Ramos (cell line): ENCODE results near the gene RPTOR.
"Not testable (repeated sequence)": the region's sequence is repeated elsewhere in the genome, so short reads cannot be mapped to it uniquely, and the experiment has no call there.

Experiments
- in situ Hi-C: fragments of 300-500 bp; cut with MboI; formaldehyde crosslinking; loops from one replicate; pipeline ENCODE4 v1.14.3; 2022; ENCODE audit warnings: low sequenced_read_pairs; ENCODE audit not compliant: unreplicated experiment

Gene RPTOR

DNA sequence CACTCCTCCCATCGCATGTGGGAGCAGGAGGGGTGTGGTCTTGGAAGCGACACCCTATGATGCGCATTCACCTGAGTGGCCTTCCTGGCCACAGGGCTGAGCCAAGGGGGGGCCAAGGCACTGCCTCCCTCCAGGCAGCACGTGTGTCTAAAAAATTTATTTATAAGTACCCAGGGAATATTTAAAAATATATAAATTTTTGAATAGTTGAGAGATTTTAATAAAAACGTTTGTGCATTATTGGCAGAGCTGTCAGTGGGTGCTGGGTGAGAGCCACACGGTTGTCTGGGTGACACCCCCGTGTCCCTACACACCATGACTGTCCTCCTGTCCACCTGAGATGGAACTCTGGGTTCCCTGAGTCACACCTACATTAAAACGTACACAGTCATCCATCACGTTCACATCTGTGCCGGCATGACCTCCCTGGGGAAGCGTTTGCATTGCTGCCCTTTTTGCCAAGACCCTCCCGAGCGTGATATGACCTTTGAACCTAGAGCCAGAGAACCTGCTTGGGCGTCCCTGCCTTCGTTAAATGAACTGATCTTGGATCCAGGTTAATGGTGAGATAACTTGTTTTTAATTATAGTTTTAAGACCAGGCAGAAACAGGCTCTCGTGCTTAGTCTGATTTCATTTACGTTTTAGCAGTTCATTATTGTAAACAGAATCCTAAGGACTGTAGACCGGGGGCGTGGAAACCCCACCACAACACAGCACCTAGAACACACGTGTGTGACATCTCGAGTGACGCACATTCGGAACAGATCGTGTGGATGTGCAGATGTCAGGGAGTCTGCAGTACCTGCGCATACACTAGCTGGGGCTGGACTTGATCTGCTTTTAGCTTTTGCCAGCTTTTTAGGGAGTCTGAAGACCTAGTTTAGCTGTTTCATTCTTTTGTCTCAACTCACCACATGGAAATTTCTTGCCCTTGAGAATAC lies 254.2 kb downstream of the RPTOR start:
- in situ Hi-C loops, result no loop called here

DNA sequence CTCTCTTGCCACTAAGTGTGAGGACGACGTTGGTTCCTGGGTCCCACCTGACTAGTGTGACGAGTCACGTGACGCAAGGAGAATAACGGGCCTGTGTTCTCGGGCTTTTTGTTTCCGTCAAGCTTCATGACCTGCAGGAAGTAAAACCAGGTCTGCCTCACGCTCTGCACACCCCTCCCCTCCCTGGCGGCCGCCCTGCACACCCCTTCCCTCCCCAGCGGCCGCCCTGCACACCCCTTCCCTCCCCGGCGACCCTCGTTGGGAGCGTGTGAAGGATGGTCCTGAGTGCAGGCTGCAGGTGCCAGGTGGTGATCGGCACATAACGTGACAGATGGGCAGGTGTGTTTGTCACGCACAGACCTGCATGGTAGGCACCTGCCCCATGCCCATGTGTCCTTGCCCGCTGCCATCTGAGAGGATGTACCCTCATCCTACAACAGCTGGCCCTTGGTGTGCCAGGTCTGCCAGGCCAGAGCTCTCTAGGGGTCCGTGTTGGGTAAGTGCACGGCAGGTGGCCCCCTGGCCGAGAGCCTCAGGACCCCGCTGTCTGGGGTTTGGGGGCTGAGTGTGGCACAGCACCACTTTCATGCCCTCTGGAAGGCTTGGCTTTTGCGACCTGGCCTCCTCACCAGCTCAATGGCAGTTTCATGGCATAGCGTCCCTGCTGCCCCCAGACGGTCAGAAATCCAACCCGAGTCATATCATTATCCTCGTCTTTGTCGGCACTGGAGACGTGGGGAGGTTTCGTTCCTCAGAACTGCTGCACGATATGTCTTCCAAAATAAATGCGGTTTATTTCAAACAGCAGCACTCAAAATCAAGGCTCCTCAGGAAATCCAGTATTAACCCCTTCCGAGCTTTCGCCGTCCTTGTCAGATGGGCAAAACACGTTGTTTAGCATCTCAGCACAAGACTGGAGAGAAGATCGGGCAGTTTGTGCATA lies 255.2 kb downstream of the RPTOR start:
- in situ Hi-C loops, result no loop called here

DNA sequence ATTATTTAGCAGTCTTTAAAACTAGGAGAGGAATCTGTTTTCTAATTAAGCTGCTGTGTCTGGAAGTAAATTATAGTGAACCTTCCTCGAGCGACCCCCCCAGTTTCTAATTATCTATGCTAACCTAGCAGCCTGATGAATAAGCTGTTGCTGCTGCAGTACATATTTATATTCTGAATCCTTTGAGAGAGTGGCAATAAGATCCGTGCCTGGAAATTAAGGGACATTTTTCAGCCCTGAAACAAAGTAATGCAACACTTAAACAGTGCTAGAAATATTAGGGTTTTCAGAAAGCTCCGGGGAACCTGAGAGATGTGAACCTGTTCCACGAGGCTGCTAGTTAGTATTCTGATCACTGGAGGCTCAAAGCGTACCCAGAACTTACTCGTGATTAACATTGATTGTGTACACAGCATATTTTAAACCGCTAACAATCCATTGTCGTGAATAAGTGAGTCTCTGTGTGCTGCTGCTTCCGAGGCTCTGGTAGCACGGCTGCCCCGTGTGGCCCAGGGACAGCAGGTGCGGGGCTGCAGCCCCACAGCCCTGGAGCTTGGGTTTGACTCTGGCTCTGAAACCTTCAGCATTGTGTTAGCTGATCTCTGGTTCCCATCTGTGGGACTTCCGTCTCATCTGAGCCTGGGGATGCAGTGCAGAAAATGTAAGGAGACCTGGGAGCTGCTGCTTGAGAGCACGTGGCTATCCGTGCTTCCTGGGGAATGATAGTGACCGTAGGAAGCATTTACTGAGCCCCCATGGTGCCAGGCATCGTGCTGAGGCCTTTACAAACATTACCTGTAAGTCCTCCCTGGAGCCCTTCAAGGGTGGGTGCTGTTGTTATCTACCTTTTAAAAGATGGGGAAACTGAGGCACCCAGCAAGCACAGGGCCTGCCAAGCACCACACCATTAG lies 256.1 kb downstream of the RPTOR start:
- in situ Hi-C loops, result no loop called here

DNA sequence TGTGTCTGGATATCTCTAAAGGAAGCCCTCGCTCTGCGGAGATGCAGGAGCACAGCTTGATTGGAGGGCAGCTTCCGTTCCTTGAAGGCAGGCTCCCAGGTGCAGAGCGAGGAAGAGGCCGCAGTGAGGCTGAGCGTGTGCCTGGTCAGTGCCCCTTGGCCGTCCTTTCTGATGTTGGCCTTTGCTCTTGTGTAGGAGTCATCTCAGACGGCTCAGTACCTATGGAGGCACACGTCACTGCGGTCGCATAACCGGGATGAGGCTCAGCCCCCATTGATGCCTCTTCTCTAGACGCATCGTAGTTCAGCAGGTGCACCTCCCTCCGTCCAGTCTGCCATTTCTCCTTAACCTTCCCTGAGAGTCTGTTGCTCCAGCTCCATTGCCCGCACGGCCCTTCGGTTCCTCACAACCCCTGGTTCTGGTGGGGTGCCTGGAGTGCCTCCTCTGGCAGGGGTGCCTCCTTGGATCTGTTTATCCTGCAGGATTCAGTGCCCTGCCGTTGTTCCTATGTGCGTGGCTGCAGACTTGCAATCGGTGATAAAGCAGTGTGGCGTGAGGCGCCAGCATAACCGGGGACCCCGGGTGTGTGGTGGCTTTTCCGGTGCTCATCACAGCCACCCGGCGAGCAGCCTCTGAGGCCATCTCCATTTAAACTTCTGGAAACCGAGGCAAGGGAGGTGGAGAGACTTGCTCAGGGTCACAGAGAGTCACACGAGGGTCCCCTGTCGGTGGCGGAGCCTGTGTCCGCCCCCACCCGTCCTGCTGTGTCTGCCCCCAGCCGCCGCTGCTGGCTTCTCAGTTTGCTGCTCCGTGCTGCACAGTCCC lies 258.2 kb downstream of the RPTOR start:
- in situ Hi-C loops, result no loop called here

DNA sequence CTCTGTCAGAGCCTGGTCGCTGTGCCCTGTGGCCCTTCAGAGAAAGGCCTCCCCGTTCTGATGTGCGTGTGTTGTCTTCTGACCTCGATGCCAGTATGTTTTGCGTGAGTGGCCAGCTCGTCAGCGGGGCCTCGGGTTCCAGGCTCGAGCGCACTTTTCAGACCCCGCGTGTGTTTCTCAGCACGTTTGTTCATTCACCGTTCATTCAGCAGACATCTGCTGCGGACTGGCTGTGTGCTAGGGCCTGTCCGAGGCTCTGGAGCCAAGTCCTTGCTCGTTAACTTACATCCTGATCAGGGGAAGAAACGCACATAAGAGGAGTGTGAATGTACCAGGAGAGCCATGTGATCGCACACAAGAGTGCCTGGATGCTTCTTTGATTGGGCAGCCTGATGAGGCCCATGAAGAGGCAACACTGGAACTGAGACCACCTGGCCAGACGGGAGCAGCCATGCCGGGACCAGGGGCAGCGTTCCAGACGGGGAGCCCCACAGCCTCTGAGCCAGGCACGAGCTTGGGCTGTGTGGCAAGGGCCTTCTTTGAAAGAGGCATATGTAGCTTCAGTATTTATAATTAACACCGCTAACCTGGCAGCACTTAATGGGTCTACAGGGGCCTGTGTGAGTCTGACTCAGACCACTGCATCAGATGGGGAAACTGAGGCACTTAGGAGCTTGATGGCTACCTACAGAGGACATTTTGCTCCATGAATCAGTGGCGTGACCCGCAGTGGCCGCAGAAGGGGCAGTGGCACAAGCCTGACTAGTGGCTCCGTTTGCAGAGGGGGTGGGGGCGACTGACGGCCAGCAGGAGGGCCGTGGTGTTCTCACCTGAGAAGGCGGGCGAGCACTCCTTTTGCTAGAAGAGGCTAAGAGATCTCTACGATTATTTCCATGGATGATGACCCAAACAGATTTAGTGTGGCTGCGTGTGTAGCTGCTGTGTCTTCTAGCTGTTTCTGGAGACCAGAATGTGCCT lies 259.1 kb downstream of the RPTOR start:
- in situ Hi-C loops, result no loop called here

DNA sequence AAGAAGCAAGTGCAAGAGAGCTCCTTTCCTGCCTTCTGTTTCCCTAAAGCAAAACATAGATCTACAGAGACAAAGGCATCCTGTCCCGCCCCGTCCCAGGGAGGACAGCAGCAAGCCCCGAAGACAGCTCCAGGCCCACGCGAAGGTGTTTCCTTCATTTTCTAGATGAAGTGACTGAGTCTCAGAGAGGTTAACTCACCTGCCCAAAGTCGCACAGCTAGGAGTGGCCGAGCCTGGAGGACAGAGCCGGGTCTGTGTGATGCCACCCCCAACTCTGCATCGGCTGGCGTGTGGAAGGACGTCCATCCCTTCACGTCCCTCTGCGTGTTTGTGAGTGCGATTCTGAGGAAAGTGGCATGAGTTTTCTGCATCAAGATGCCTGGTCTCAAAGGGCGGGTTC lies 259.8 kb downstream of the RPTOR start:
- in situ Hi-C loops, result no loop called here

DNA sequence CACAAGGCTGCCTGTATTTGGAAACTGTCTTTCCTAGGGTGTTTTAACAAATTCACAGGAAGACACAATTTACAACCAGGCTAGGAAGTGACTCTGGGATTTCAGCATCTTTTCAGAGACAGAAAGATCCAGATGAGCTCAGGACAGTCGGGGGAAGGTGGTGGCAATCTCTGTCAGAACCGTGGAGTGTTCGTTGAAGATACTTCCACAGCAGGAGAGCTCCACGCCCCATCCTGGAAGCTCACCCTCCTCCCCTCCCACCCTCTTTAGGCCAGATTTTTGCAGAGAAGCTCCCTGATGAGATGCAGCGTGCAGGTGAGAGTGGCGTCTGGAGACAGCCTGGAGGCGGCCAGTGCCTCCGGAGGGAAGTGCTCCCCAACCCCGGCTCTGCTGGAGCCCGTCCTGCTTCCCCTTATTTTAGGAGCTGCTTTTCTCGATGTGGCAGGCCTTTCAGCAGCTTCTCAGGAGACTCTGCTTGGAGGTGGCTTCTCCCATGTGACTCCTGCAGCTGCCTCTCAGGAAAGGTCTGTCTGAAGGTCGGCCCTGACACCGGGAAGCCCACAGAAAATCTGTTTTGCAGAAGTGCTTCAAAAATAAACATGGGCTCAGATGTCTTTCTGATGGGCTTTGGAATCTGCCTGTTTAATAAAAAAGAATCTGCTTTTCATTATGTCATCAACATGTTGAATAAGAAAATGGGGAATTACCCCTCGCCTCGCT lies 260.6 kb downstream of the RPTOR start:
- in situ Hi-C loops, result no loop called here

DNA sequence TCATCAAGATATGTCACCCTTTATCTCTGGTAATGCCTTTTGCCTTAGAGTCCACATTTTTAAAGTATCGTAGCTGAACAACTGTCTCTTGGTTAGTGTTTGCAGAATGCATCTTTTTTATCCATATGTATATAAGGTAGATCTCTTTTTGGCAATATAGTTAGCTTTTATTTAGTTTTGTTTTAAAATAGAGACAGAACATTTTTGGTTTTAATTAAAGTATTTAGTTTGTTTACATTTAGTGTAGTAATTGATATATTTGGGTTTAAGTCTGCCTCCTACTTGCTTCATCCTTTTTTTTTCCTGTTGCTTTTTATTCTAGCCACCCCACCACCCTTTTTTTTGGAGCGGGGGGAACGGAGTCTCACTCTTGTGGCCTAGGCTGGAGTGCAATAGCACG lies 262.4 kb downstream of the RPTOR start:
- in situ Hi-C loops, result no loop called here

DNA sequence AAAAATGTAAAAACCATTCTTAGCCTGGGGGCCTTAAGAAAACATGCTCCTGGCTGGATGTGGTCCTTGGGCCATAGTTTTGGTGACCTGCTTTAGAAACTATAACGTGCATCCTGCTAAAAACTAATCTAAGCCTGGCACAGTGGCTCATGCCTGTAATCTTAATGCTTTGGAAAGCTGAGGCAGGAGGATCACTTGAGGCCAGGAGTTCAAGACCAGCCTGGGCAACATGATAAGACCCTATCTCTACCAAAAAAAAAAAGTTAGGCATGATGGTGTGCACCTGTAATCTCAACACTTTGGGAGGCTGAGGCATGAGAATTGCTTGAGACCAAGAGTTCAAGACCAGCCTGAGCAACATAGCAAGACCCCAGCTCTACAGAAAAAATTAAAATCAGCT lies 263.2 kb downstream of the RPTOR start:
- in situ Hi-C loops, result no loop called here

DNA sequence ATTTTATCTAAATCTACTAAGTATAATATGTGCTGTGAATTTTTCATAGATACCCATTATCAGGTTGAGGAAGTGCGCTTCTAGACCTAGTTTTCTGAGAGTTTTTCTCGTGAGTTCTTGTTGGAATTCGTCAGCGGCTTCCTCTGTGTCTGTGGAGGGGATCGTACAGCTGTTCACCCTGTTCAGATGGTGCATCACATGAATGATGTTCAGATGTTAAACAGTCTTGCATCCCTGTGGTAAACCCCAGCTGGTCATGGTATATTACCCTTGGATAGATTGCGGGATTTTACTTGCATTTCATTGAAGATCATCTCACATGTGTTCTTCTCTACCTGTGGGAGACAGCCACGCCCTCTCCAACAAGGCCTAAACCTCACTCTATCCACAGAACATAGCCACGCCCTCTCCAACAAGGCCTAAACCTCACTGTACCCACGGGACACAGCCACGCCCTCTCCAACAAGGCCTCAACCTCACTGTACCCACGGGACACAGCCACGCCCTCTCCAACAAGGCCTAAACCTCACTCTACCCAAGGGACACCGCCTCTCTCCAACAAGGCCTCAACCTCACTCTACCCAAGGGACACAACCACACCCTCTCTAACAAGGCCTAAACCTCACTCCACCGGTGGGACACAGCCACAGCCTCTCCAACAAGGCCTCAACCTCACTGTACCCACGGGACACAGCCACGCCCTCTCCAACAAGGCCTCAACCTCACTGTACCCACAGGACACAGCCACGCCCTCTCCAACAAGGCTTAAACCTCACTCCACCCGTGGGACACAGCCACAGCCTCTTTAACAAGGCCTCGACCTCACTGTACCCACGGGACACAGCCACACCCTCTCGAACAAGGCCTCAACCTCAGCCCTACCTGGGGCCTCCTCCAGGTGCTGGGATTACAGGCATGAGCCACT lies 266.8 kb downstream of the RPTOR start:
- in situ Hi-C loops, result no loop called here

DNA sequence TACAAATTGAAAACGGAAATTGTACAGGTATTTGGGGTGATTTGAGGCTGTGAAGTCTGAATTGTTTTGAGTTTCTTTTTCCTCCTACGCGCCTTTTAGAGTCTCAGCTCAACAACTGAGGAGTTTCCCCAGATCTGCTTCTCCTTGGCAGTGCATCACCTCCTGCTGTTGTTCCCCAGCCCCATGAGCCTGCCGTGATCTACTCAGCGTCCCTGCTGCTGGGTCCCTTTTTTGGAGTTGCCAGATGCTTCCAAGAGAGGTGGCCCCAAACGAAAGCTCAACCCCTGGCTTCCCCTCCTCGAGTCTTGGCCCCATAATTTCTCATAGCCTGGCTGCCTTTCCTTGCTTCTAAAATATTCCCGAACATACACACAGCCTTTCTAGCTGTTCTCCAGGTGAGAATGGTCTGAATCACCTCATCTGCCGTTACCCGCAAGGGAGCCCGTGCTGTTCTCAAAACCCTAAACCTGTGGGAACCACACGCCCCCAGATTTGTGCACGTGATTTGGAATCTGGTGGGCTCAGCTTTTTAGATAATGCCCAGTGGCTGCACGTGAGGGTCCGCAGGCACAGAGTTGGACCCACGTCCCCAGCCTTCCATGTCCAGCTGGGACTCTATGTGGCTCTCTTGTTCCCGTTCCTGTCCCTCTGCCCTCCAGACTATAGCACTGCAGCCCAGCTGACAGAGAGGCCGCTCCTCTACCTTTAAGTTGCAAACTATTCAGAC lies 267.9 kb downstream of the RPTOR start:
- in situ Hi-C loops, result no loop called here

DNA sequence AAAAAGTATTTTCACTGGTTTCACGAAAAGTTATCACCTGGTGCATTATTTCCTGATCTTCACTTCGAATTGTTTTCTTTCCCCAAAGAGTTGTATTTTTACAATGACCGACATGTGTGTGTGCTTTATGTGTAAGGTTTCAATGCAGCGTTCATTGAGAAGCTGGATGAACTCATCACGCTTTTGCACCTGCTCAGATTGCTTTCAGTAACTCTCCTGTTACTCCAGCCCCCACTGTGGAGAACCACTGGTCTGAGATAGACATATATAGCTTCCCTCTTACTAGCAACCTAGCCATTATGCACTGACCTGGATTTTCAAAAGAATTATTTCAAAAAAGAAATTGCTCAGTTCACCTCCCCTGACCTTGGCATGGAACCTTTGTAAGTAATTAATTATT lies 268.7 kb downstream of the RPTOR start:
- in situ Hi-C loops, result no loop called here

DNA sequence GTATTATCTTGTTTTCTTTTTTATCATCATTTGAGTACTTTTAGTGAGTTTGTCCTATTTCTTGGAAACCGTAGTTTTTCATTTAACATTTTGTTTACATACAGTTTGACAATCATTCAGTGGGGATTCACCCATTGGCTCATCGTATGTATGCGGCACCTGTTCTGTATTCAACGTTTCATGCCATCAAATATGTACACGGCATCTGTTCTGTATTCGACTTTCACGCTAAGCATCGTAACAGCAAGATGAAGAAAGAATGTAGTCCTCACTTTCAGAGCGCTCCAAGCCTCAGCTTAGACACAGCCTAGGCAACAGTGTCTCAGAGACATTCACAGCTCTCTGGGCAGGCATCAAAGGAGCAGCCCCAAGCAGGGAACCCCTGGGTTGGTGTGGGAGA lies 269.9 kb downstream of the RPTOR start:
- in situ Hi-C loops, result no loop called here

DNA sequence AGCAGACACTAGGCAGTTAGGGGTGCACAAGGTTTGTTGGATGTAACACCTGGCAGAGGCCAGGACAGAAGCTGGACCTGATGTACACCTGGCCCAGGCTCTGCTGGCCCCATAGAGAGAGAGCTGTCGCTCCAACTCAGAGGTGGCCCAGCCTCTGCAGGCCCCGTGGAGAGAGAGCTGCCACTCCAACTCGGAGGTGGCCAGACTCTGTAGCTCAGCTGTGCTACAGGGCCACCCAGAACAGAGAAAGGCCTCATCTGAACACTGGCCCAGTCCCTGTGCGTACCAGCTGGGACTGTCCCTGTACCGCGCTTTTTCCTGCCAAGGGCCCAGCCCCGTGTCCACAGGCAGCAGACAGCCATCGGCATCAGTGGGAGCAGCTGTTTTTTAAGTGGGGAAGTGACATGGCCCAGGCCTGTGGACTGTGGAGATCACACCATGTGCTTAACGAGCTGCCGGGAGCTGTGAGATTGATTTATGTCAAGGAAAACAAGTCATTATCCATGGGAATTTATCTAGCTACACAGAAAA lies 270.6 kb downstream of the RPTOR start:
- in situ Hi-C loops, result no loop called here

DNA sequence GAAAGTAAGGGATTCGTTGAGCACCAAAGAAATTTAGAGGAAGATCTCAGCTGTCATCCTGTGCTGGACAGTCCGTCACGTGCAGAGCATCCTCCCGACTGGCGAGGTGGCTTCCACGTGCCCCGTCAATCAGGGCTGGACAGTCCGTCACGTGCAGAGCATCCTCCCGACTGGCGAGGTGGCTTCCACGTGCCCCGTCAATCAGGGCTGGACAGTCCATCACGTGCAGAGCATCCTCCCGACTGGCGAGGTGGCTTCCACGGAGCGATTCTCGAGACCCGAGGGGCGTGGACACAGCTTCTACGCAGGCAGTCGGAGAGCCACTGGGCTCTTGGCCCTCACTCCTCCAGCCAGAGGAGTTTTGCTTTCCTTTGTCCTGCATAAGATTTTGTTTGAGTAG lies 271.1 kb downstream of the RPTOR start:
- in situ Hi-C loops, result not testable (repeated sequence)
